ENCODE data around the gene CTSE.

- no peak for TF ChIP-seq REST (IDR thresholded peaks at IDR 0.05; ENCODE audit: insufficient replicate concordance, low read depth)
- TF ChIP-seq CTCF (IDR thresholded peaks at IDR 0.05; ENCODE audit: insufficient read depth, low read length) = no peak
Observed at GRCh38 chr1:206049293-206049692, 25.6 kb upstream of the CTSE start.
